Activated CD8-positive, alpha-beta T cell treated with anti-CD3 and anti-CD28 coated beads, Interleukin-2, amount 10 ng/mL, durations not matched to agents 7 days and 5 days (primary cell): ENCODE results near the gene EFNA3. TPM values are rescaled to one million over a fixed set of nuclear protein-coding genes. Genes with fewer than 3 reads are reported as not detected.

Experiments used
- ATAC-seq: fragments of 150-1000 bp; cut with Tn5 transposase; one replicate; pipeline ENCODE4 v1.10.0; 2021; ENCODE audit warnings: moderate library complexity
- CTCF ChIA-PET: fragments of 350-600 bp; sonication (Branson Sonifier 250); formaldehyde crosslinking; loops from one replicate; lab custom pipeline; 2021; ENCODE audit warnings: antibody characterized with exemption; lab: Charles Lee
- POLR2A ChIA-PET: fragments of 350-600 bp; sonication (Branson Sonifier 250); formaldehyde crosslinking; loops from one replicate; lab custom pipeline; 2021; ENCODE audit warnings: antibody characterized with exemption; lab: Charles Lee
- DNase-seq: peaks from one replicate; pipeline ENCODE4 v3.0.0-alpha.2; 2020
- H3K27ac Mint-ChIP-seq: one replicate; pipeline ENCODE4 v1.8.0; 2021; ENCODE audit warnings: mild to moderate bottlenecking, mixed read lengths
- H3K27me3 Mint-ChIP-seq: one replicate; pipeline ENCODE4 v1.8.0; 2021; ENCODE audit warnings: low read depth, mixed read lengths
- H3K36me3 Mint-ChIP-seq: one replicate; pipeline ENCODE4 v1.8.0; 2021; ENCODE audit warnings: low read depth, mixed read lengths
- H3K4me1 Mint-ChIP-seq: one replicate; pipeline ENCODE4 v1.8.0; 2021; ENCODE audit warnings: low read depth, mixed read lengths
- H3K4me3 Mint-ChIP-seq: one replicate; pipeline ENCODE4 v1.8.0; 2021; ENCODE audit warnings: mild to moderate bottlenecking, mixed read lengths
- H3K9me3 Mint-ChIP-seq: one replicate; pipeline ENCODE4 v1.8.0; 2022; ENCODE audit warnings: mixed read lengths; ENCODE audit not compliant: insufficient read depth
- total RNA-seq, 2 experiments: library from RNA; stranded (reverse); gene quantifications; one replicate each; pipeline ENCODE4 v1.2.3, GENCODE V29; 2021

EFNA3 gene, protein sequence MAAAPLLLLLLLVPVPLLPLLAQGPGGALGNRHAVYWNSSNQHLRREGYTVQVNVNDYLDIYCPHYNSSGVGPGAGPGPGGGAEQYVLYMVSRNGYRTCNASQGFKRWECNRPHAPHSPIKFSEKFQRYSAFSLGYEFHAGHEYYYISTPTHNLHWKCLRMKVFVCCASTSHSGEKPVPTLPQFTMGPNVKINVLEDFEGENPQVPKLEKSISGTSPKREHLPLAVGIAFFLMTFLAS
- 1 to 10 TPM; 3.8 to 5.5 TPM for total RNA-seq

DNA sequence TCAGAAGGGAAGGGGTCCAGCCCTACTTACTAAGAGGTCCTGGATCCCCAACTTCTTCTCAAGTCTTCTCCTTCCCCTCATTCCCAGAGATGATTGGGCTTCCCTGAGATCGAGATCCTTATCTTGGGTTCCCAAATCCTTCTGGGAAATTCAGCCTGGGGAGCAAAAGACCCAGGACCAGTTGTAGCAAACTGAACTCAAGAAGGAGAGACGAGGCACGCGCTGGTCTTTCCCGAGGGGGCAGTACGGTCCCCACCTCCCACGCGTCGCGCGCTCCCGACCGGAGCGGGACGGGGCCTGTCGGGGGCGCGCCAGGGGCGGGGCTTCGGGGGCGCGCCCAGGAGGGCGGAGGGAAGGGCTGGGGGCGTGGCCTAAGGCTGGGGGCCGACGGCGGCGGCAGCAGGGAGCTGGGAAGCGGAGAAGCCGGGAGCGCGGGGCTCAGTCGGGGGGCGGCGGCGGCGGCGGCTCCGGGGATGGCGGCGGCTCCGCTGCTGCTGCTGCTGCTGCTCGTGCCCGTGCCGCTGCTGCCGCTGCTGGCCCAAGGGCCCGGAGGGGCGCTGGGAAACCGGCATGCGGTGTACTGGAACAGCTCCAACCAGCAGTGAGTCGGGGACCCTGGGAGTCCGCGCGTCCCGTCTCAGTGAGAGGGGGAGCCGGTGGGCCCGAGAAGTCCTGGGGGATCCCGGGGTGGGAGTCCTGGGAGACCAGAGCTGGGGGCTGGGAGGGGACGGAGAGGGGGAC is at the start of gene EFNA3:
Gene EFNA3 (plus strand): TSS at position 369 of the 741 bp plus-strand sequence. CDS start 105 bp downstream, at position 474.
- Mint-ChIP-seq H3K4me3 (peak within 1 kb of the TSS; percentile 59), H3K9me3 (no peaks in the 10 kb centered on the region), H3K4me1 (peaks cover 69% of the 10 kb centered on the region), H3K36me3 (peaks cover 3% of the 10 kb centered on the region), H3K27ac (peak within 1 kb of the TSS; percentile 56), H3K27me3 (peaks cover 39% of the 10 kb centered on the region)
- POLR2A ChIA-PET: no interaction called here
- DNase-seq (peak; percentile 60), ATAC-seq (peak; percentile 21)
- CTCF ChIA-PET: interaction anchor here (0.6 to 2.3 kb wide), 5 partner anchors 13 to 94 kb away, joined by 3 to 10 read pairs (median 4); partner anchors contain the start of genes EFNA4 and KRTCAP2

DNA sequence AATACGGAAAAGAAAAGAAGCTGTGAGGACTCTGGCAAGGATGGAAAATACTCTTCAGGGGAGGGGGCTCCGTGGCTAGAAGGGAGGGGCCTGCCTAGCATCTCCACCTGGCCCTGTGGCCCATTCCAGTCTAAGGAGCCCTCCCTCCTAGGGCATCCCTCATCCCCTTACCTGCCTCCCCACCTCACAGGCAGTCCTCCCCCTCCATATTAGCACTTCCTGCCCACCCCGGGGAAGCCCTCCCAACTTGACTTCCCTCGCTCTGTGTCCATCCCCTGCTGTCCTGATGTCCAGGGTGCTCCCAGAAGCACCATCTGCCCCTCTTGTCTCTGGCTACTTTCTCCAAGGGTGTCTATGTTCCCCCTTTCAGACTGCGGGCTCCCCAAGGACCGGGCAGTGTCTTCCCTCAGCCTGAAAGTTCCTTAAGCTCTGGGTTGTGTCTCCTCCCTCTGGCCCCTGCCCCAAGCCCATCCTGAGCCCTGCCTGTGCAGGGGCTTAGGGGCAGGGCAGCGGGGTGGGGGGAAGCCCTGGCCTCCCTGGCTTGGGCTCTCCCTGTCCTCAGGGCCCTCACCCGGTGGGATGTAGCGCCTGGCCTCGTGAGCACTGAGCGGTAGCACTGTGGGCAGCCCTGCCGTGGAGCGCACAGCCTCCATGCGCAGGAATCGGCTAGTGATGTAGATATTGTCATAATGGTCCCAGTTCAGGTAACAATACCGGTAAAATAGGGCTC is 49.0 kb upstream of the EFNA3 start:
- no peak for DNase-seq
- Mint-ChIP-seq H3K9me3 (no peaks in the 10 kb centered on the region), H3K4me1 (no peaks in the 10 kb centered on the region), H3K36me3 (no peaks in the 10 kb centered on the region), H3K27me3 (peaks cover 6% of the 10 kb centered on the region), H3K27ac (no peak overlapping the region), H3K4me3 (no peak overlapping the region)
- POLR2A ChIA-PET: interaction anchor here (0.6 kb wide), 1 partner anchor 14 kb away, joined by 3 read pairs; no protein-coding TSS in a partner anchor
- ATAC-seq: no peak
- CTCF ChIA-PET: interaction anchor here (1.1 to 1.4 kb wide), 3 partner anchors 12 to 14 kb away, joined by 3 to 6 read pairs (median 3); no protein-coding TSS in a partner anchor

DNA sequence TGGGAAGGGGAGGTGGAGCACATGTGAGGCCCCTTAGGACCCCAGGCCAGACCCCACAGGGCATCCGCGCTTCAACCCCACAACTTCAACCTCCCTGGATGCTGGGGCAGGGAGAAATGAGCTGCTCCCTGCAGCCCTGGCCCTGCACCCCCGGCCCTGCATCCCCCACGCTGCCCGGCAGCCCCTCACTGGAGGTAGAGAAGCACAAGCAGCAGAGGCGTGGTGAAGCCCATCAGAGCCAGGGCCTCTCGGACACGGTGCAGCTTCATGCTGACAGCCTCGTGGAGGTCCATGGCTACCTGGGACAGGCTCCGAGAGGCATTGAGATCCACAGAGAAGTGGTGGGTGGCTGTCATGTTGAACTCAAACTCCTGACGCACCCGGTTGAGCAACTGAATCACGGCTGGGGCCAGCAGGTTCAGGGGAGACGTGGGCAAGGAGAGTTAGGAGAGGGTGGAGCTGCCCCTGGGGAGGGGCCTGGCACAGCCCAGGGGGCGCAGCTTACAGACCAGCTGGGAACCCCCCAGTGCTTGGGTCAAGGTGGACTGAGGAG is 48.3 kb upstream of the EFNA3 start:
- Mint-ChIP-seq H3K36me3 (no peaks in the 10 kb centered on the region), H3K4me3 (no peak overlapping the region), H3K9me3 (no peaks in the 10 kb centered on the region), H3K27me3 (peaks cover 7% of the 10 kb centered on the region), H3K4me1 (no peaks in the 10 kb centered on the region), H3K27ac (no peak overlapping the region)
- ChIA-PET POLR2A (no interaction called here), CTCF (interaction anchor here (1.1 to 1.4 kb wide), 2 partner anchors 12 to 14 kb away, joined by 3 read pairs; no protein-coding TSS in a partner anchor)
- DNase-seq (no peak), ATAC-seq (no peak)

DNA sequence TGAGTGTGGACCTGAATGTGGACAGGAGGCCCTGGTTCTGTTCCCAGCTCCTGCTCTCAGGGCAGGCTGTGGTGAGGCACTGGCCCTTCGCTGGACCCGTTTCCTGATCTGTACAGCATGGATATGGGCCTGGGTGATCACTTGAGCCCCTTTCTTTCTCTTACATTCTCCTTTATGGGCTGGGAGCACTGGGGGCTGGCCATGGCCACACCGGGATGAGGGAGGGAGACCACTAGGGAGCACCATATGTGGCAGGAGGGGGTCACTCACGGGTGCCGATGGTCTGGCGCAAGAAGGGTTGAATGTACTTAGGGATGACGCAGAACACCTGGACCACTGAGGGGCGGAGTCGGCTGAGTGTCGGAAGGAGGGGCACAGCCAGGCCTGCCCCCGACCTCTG is 47.7 kb upstream of the EFNA3 start:
- CTCF ChIA-PET: interaction anchor here (1.1 kb wide), 1 partner anchor 13 kb away, joined by 3 read pairs; no protein-coding TSS in a partner anchor
- no peak overlapping the region for H3K27ac Mint-ChIP-seq
- no peaks in the 10 kb centered on the region for H3K4me1 Mint-ChIP-seq
- peaks cover 7% of the 10 kb centered on the region for H3K27me3 Mint-ChIP-seq
- DNase-seq (no peak), ATAC-seq (no peak)
- H3K36me3 Mint-ChIP-seq: no peaks in the 10 kb centered on the region
- H3K9me3 Mint-ChIP-seq: no peaks in the 10 kb centered on the region
- H3K4me3 Mint-ChIP-seq: no peak overlapping the region
- POLR2A ChIA-PET: no interaction called here

DNA sequence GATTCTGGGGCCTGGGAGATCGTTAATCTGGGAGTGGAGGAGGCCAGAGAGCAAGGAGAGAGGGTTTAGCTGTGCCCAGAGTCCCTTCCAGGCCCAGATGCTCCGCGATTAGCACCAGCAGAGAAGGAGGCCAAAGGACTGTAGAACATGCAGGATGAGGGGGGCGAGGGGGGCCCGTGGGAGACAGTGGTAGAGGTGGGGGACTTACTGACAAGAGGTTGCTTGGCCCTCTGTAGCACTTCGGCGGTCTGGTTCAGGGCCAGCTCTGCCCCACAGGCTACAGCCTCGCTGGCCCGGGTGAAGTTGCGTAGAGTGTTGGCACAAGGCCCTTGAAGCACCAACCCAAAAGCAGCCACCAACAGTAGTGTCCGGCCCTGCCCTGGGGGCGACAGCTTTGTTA is 45.8 kb upstream of the EFNA3 start:
- ChIA-PET POLR2A (no interaction called here), CTCF (interaction anchor here (1.1 to 3.7 kb wide), 2 partner anchors 11 to 18 kb away, joined by 3 to 13 read pairs; partner anchors contain the start of gene ADAM15)
- DNase-seq (no peak), ATAC-seq (no peak)
- H3K27ac Mint-ChIP-seq: no peak overlapping the region
- no peaks in the 10 kb centered on the region for H3K36me3 Mint-ChIP-seq
- H3K9me3 Mint-ChIP-seq: no peaks in the 10 kb centered on the region
- no peaks in the 10 kb centered on the region for H3K4me1 Mint-ChIP-seq
- H3K4me3 Mint-ChIP-seq: no peak overlapping the region
- H3K27me3 Mint-ChIP-seq: peaks cover 16% of the 10 kb centered on the region

DNA sequence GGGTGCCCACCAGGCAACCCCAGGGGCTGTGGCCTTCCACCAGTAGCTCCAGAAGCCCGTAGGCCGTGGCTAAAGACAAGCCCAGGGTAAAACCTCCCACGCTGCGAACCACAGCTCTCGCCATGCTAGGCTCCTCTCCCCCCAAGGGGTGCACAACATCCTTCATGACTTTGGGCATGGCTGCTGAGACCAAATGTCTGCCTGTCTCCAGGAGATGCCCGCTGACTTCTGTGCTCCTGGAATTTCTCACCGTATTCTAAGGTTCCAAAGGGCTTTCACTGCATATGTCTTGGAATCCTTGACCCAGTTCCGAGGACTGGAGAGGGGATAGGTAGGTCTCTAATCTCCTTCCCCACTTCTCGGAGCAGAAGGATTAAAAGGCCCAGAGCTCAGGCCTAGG is 45.1 kb upstream of the EFNA3 start, which contains the start of the genes DCST1 and DCST2:
Gene DCST1 (plus strand): TSS at position 301 of the 400 bp plus-strand sequence. CDS start 213 bp downstream, outside the sequence.
Gene DCST2 (minus strand): TSS at position 258 of the 400 bp plus-strand sequence. CDS start 80 bp downstream, at position 178.
- Mint-ChIP-seq H3K27ac (no peak within 1 kb of the TSS), H3K9me3 (no peaks in the 10 kb centered on the region), H3K27me3 (peaks cover 22% of the 10 kb centered on the region), H3K4me1 (peaks cover 1% of the 10 kb centered on the region), H3K4me3 (no peak within 1 kb of the TSS), H3K36me3 (no peaks in the 10 kb centered on the region)
- DNase-seq: no peak
- POLR2A ChIA-PET: no interaction called here
- ATAC-seq: no peak
- CTCF ChIA-PET: interaction anchor here (1.1 to 3.7 kb wide), 4 partner anchors 11 to 51 kb away, joined by 3 to 13 read pairs (median 8); partner anchors contain the start of gene ADAM15

DNA sequence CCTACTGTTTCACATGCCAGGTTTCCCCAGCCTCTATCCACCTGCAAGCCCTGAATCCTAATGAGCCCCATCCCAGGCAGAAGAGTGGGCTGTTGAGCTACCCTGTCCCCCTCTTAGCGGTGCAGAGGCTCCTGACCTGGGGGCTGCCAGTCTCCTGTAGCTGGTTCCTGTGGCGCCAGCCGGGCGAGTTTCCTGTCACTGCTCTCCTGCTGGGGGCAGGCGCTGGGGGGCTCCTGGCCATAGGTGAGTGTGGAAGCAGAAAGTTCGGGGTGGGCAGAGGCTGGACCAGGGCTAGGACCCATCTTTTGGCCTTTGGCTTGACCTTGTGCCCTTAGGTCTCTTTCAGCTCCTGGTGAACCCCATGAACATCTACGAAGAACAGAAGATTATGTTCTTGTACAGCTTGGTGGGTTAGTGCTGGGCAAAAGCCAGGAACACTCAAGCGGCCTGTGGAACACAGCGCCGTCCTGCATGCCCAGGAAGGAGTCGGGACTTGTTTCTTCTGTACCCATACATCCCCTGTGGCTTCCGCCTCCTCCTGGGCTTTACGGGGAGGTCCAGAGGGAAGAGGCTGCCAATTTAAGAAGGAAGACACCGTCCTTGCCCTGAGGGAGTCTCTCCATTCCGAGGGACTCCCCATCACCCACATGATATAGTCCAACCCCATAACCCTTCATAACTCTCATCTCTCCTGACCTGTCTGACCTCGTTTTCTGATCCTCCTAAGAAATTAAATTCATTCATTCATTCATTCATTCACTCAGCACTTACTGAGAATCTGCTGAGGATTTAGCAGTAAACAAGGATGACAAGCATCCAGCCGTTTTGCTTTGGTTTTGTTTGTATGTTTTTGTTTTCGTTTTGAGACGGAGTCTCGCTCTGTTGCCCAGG is 44.1 kb upstream of the EFNA3 start:
- ATAC-seq (no peak), DNase-seq (no peak)
- ChIA-PET POLR2A (no interaction called here), CTCF (interaction anchor here (0.9 to 3.7 kb wide), 5 partner anchors 10 to 52 kb away, joined by 3 to 13 read pairs (median 6); partner anchors contain the start of gene ADAM15)
- Mint-ChIP-seq H3K36me3 (no peaks in the 10 kb centered on the region), H3K4me1 (peaks cover 10% of the 10 kb centered on the region), H3K4me3 (no peak overlapping the region), H3K9me3 (no peaks in the 10 kb centered on the region), H3K27ac (no peak overlapping the region), H3K27me3 (peaks cover 24% of the 10 kb centered on the region)

DNA sequence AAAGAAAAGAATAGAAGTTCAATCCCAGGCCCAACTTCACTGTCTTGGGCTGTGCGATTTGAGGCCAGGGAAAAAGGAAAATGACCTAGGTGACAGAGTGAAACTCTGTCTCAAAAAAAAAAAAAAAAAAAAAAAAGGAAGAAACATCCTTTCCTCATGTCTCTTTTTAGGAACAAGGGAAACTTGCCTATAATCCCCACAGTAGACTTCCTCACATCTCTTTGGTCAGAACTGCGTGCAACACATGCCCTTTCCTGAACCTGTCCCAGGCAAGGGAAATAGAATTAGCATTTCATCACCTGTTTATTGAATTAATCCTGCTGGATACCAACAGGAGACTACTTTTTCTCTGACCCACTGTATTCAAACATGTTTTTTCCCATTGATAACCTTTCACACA is 42.7 kb upstream of the EFNA3 start:
- peaks cover 27% of the 10 kb centered on the region for H3K27me3 Mint-ChIP-seq
- no peak for DNase-seq
- H3K36me3 Mint-ChIP-seq: no peaks in the 10 kb centered on the region
- no peak overlapping the region for H3K4me3 Mint-ChIP-seq
- H3K27ac Mint-ChIP-seq: no peak overlapping the region
- no peak for ATAC-seq
- ChIA-PET POLR2A (no interaction called here), CTCF (interaction anchor here (0.9 to 3.7 kb wide), 4 partner anchors 8 to 50 kb away, joined by 3 to 13 read pairs (median 6); partner anchors contain the start of gene ADAM15)
- H3K4me1 Mint-ChIP-seq: peaks cover 10% of the 10 kb centered on the region
- no peaks in the 10 kb centered on the region for H3K9me3 Mint-ChIP-seq

DNA sequence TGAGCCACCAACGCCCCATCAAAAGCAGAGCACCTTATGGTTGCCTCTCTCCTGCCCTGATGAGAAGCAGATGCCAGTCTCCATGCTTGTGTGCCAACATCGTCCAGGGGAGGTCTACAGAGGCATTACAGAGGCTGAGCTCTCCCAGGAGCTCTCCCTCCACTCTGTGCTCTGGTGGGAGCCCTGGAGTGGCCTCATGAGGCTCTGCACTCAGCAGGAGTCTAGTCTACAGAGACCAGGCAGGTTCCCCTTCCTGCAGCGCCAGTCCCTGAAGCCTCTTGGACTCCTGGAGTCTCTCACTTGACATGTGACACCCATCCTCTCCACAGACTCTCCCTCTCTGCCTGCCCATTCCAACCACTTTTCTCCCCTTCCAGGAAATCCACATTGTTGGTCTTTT is 41.6 kb upstream of the EFNA3 start:
- Mint-ChIP-seq H3K9me3 (no peaks in the 10 kb centered on the region), H3K27me3 (peaks cover 27% of the 10 kb centered on the region), H3K4me3 (no peak overlapping the region), H3K36me3 (no peaks in the 10 kb centered on the region), H3K27ac (no peak overlapping the region), H3K4me1 (peaks cover 10% of the 10 kb centered on the region)
- no peak for DNase-seq
- ChIA-PET POLR2A (no interaction called here), CTCF (interaction anchor here (1.3 to 12.9 kb wide), 4 partner anchors 18 to 48 kb away, joined by 3 to 205 read pairs (median 4); partner anchors contain the start of genes ADAM15 and EFNA4)
- no peak for ATAC-seq

DNA sequence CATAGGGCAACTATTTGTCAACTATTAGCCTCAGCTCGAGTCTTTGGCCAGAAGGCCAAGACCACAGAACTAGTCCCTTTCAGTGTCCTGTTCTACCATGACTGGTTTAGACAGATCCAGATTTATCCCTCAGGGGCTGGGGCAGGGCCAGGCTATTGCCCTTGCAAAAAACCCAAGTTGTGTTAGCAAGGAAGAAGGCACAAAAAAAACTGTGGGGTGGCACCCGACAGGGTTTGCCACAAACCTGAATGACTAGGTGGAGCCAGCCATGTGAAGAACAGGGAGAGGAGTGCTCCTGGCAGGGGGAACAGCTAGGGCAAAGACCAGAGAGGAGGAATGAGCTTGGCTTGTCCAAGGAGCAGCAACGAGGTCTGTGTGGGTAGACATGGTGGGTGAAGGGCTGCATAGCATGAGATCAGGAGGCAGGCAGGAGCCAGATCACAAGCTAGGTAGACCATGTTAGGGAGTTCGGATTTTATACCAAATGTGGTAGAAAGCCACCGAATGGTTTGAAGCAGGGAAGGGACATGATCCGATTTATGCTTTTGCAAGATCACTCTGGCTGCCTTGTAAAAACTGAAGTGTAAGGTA is 40.7 kb upstream of the EFNA3 start:
- POLR2A ChIA-PET: no interaction called here
- no peak overlapping the region for H3K27ac Mint-ChIP-seq
- H3K27me3 Mint-ChIP-seq: peaks cover 27% of the 10 kb centered on the region
- no peaks in the 10 kb centered on the region for H3K9me3 Mint-ChIP-seq
- CTCF ChIA-PET: interaction anchor here (1.0 to 12.9 kb wide), 5 partner anchors 19 to 47 kb away, joined by 3 to 205 read pairs (median 3); partner anchors contain the start of genes ADAM15 and EFNA4
- DNase-seq (no peak), ATAC-seq (no peak)
- H3K36me3 Mint-ChIP-seq: no peaks in the 10 kb centered on the region
- H3K4me1 Mint-ChIP-seq: peaks cover 10% of the 10 kb centered on the region
- H3K4me3 Mint-ChIP-seq: no peak overlapping the region
